ENCODE measurements around the gene TRO.

The TRO gene

GRCh38 chrX:54950730-54951375 lies 30.2 kb downstream of the TRO start:
- no peak for DNase-seq (ENCODE audit: low read depth)

DNA sequence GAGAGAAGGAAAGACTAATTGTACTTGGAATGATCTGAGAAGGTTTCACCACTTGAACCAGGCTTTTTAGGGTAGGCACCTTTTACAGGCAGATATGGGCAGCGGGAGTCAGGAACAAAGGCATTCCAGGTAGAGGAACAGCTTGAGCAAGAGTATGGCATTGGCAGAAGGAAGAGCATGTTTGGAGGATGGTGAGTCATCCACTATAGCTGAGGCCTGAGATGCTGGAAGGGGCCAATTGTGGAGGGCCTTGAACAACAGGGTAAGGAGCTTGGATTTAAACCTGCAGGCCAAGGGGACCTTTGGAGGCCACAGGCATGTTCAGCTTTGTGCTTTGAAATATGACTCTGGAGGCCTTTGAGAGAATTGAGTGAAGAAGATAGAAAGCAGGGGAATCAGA lies 41.1 kb downstream of the TRO start:
- no peak for DNase-seq (ENCODE audit: low read depth)

GRCh38 chrX:54964766-54965497 lies 44.3 kb downstream of the TRO start:
- DNase-seq (ENCODE audit: low read depth) = no peak

- DNase-seq (ENCODE audit: low read depth) = no peak
Observed at GRCh38 chrX:54977387-54977786, 56.8 kb downstream of the TRO start.

DNA sequence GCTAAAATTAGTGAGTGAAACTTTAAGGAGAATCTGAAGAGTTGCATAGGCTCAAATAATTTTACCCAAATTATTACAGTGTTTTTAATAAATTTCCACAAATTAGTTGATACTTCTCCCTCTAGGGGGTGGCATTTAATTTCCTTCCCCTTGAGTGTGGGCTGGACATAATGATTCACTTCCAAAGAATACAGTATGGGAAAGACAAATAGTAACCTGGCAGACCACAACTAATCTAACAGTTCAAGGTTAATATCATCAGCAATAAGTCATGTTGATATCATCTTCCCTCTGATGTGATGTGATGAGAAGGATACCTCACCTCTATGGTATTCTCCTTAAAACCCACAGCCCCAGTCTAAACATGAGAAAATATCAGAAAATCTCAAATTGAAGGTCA lies 57.8 kb downstream of the TRO start:
- no peak for DNase-seq (ENCODE audit: low read depth)

GRCh38 chrX:54979432-54979831 lies 58.8 kb downstream of the TRO start:
- no peak for DNase-seq (ENCODE audit: low read depth)

GRCh38 chrX:54980334-54980733 lies 59.7 kb downstream of the TRO start:
- DNase-seq (ENCODE audit: low read depth) = no peak
